22Rv1 (cell line): ENCODE data around the gene PHOX2B.

Source experiments
- H3K27ac ChIP-seq: fragments of 450-650 bp; 2 replicates; pipeline ENCODE4 v1.5.1; 2017
- ZFX ChIP-seq: fragments of 450-650 bp; IDR thresholded peaks from 2 replicates; pipeline ENCODE4 v1.6.1; 2017; ENCODE audit warnings: antibody characterized with exemption, borderline replicate concordance
- TF ChIP-seq, protein P1 (sequence below): fragments of 450-650 bp; IDR thresholded peaks from 2 replicates; pipeline ENCODE4 v1.5.1; 2017; ENCODE audit warnings: mild to moderate bottlenecking

Gene PHOX2B

DNA sequence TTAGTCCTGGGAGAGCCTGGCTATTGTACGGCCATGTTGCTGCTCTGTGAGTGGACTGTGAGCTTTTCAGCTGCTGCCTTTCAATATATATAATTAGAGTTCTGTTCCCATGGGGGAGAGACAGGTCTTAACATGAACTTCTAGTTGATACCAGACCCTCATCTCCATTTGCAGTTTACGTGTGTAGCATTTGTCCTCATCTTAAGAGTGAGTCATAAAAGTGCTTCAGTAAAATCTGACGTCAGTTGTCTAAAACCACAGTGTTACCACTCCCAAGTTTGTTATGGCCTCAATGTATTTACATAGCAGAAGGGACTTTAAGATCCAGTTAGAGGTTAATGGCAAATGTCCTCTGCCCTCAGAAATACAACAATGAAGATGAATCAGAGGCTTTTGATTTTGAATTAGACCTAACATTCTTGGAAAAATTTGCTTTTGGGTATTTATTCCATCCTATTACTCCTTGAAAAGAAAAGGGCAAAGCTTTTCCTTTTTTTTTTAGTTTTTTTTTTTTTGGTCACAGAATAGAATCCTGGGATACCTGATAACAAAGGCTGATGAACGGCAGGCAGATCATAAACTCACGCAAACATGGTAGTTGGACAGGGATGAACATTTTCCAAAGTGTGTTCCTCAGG lies 38.6 kb downstream of the PHOX2B start:
- TF ChIP-seq, protein P1, sequence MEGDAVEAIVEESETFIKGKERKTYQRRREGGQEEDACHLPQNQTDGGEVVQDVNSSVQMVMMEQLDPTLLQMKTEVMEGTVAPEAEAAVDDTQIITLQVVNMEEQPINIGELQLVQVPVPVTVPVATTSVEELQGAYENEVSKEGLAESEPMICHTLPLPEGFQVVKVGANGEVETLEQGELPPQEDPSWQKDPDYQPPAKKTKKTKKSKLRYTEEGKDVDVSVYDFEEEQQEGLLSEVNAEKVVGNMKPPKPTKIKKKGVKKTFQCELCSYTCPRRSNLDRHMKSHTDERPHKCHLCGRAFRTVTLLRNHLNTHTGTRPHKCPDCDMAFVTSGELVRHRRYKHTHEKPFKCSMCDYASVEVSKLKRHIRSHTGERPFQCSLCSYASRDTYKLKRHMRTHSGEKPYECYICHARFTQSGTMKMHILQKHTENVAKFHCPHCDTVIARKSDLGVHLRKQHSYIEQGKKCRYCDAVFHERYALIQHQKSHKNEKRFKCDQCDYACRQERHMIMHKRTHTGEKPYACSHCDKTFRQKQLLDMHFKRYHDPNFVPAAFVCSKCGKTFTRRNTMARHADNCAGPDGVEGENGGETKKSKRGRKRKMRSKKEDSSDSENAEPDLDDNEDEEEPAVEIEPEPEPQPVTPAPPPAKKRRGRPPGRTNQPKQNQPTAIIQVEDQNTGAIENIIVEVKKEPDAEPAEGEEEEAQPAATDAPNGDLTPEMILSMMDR = no peak
- TF ChIP-seq ZFX = no peak
- no peak overlapping the region for H3K27ac ChIP-seq

GRCh38 chr4:41703785-41704184 lies 44.7 kb downstream of the PHOX2B start:
- TF ChIP-seq, protein P1 = no peak
- no peak for TF ChIP-seq ZFX
- no peak overlapping the region for H3K27ac ChIP-seq

DNA sequence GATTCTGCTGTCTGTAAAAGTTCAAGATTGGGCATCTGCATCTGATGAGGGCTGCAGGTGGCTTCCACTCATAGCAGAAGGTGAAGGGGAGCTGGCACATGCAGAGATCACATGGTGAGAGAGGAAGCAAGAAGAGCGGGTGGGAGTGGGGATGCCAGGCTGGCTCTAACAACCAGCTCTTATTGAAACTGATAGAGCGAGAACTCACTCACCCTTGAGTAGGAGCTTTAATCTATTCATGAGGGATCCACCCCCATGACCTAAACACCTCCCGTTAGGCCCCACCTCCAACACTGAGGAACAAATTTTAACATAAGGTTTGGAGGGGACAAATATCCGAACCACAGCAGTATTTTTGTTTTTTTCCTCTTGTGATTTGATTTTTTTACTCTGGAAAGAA lies 45.8 kb downstream of the PHOX2B start:
- H3K27ac ChIP-seq = no peak overlapping the region
- TF ChIP-seq, protein P1 = no peak
- TF ChIP-seq ZFX = no peak

- no peak overlapping the region for H3K27ac ChIP-seq
- TF ChIP-seq, protein P1 = no peak
- no peak for TF ChIP-seq ZFX
Measured at GRCh38 chr4:41701983-41702382, 46.5 kb downstream of the PHOX2B start.

- TF ChIP-seq, protein P1 = no peak
- no peak for TF ChIP-seq ZFX
- H3K27ac ChIP-seq = no peak overlapping the region
Measured at GRCh38 chr4:41696763-41697162, 51.8 kb downstream of the PHOX2B start.

DNA sequence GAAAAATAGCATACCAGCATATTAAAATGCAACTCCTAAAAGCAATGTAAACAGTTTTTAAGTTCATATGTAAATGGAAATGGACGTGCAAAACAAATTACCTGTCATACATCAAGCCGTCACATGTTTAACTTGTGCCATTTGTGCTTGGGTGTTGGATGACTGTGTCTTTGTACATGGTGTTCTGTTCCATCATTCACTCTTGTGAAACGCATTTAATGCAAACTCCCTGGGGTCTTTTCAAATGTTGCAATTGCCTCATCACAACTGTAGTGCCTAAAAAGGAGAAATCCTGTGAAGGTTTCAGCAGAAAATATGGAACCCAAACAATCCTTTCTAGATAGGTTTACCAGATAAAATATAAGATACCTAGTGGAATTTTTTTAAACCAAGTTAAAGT lies 52.4 kb downstream of the PHOX2B start:
- TF ChIP-seq ZFX = no peak
- TF ChIP-seq, protein P1 = no peak
- no peak overlapping the region for H3K27ac ChIP-seq
